ENCODE measurements around the gene MMP2. TPM values are rescaled to one million over a fixed set of nuclear protein-coding genes. Genes with fewer than 3 reads are reported as not detected.

MMP2 gene
- total RNA-seq, 1 donor from 2014 or later, result 102 TPM

GRCh38 chr16:55489119-55489955, 10.3 kb downstream of the MMP2 start:
- intact Hi-C loops (cut with DNase I), result no loop called here
- ATAC-seq (ENCODE audit: poor library complexity), result no peak
- no peak for DNase-seq

- DNase-seq (no peak), ATAC-seq (ENCODE audit: poor library complexity) (no peak)
- intact Hi-C loops (cut with DNase I), result loop anchor here (10.0 kb wide), 1 partner anchor 55 kb away; no protein-coding TSS in a partner anchor
These were observed 10.9 kb downstream of the MMP2 start for GRCh38 chr16:55489956-55490265.

DNA sequence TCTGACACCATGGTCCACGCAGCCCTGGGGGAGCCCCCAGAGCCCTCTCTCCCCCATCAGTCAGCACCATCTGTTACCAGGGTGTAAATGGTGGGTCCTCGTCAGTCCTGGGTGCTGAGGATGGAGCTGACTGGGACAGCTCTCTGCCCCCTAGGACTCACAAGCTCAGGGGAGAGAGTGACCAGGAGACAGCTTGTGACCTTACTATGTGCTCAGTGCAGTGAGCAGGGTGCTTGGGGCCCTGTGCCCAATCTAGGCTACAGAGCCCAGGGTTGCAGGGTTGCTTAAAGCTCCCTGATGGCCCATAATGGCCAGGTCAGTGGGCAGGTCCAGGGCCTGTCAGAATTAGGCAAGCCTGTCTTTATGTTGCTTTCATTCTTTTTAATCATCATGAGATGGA, 11.3 kb downstream of the MMP2 start:
- ATAC-seq (ENCODE audit: poor library complexity), result no peak
- intact Hi-C loops (cut with DNase I), result loop anchor here (10.0 kb wide), 1 partner anchor 54 kb away; no protein-coding TSS in a partner anchor
- no peak for DNase-seq

DNA sequence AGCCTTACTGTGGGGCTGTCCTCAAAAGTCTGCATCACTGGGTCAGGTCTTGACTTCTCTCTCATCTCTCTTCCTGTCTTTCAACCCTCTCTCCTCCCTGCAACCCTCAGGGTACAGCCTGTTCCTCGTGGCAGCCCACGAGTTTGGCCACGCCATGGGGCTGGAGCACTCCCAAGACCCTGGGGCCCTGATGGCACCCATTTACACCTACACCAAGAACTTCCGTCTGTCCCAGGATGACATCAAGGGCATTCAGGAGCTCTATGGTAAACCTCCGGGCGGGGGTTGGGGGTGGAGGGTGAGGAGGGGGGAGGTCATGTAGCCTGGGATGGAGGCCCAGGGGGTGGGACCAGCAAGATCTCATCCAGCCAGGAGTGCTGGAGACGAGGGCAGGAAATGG, 12.7 kb downstream of the MMP2 start:
- ATAC-seq (ENCODE audit: poor library complexity) (peak; percentile 11), DNase-seq (no peak)
- intact Hi-C loops (cut with DNase I), result loop anchor here (10.0 kb wide), 1 partner anchor 53 kb away; no protein-coding TSS in a partner anchor

DNA sequence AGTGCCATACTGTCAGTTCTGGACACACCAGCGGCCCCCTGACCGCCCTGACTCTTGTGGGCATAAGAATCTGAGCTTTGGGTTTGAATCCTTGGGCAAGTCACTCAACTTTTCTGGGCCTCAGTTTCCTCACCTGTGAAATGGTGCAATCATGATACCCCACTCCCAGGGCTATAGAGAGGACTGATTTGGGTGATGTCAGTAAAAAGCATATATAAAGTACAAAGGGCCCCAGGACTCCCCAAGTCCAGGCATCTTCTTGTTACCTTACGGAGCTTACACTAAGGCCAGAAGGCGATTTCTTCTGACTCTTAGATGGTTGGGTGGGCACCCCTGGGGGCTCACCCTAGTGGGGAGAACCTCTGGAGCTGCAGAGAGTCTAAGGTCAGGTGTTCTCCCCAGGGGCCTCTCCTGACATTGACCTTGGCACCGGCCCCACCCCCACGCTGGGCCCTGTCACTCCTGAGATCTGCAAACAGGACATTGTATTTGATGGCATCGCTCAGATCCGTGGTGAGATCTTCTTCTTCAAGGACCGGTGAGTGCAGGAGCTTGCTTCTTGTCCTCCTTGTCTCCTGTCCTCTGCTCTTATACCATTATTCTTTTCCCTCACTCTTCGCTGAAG, 13.9 kb downstream of the MMP2 start:
- no peak for DNase-seq
- intact Hi-C loops (cut with DNase I), result loop anchor here (10.0 kb wide), 1 partner anchor 52 kb away; no protein-coding TSS in a partner anchor
- ATAC-seq (ENCODE audit: poor library complexity), result no peak

GRCh38 chr16:55494994-55495421, 16.0 kb downstream of the MMP2 start:
- ATAC-seq (ENCODE audit: poor library complexity) (peak; percentile 74), DNase-seq (no peak)
- intact Hi-C loops (cut with DNase I), result loop anchor here (10.0 kb wide), 1 partner anchor 50 kb away; no protein-coding TSS in a partner anchor

DNA sequence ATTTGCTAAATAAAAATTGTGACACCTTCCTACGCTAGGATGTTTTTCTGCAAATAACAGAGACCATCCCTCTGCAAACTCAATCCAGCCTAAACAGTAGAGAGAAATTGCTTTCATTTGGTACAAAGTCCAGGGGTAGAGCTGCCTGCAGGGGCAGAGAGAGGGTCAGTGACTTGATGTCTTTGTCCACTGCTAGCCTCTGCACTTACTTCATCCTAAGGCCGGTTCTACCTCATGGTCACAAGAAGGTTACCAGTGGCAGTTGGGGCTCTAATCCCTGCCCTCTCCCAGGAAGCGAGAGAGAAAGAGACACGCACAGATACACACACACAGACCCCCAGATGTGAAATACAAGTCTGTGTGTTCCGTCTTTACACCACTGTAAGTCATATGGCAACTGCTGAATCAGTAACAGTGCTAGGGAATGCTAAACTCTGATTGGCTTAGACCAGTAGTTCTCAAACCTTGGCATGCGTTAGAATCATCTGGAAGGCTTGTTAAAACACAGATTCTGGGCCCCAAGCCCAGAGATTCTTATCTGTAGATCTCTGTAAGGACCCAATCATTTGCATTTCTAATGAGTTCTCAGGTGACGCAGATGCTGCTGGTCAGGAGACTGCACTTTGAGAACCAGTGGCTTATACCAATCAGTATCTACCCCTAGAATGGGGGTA, 16.8 kb downstream of the MMP2 start:
- DNase-seq, result no peak
- intact Hi-C loops (cut with DNase I), result loop anchor here (10.0 kb wide), 1 partner anchor 49 kb away; no protein-coding TSS in a partner anchor
- ATAC-seq (ENCODE audit: poor library complexity), result no peak

DNA sequence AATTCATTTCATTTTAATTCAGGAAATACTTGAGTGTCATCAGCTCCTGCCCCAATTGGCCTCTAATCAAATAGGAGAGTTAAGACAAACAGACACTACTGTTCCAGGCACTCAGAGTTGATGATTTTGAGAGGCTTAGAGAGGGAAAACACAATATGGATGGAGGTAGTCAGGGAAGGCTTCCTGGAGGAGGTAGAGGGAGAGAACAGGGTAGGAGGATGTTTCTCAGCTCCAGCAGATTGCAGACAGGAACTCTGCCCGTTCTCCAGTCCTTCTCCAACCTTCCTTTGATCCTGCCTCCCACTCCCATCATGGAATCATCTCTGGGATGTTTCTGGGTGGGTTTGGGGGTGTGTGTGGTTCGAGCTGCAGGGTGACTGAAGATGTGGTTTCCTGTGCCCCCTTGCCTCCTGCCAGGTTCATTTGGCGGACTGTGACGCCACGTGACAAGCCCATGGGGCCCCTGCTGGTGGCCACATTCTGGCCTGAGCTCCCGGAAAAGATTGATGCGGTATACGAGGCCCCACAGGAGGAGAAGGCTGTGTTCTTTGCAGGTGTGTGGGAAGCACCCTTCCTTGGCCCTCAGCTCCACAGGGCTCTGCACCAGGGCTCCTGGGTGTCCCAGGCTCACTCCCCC, 17.6 kb downstream of the MMP2 start:
- ATAC-seq (ENCODE audit: poor library complexity) (no peak), DNase-seq (no peak)
- intact Hi-C loops (cut with DNase I), result loop anchor here (10.0 kb wide), 1 partner anchor 48 kb away; no protein-coding TSS in a partner anchor

DNA sequence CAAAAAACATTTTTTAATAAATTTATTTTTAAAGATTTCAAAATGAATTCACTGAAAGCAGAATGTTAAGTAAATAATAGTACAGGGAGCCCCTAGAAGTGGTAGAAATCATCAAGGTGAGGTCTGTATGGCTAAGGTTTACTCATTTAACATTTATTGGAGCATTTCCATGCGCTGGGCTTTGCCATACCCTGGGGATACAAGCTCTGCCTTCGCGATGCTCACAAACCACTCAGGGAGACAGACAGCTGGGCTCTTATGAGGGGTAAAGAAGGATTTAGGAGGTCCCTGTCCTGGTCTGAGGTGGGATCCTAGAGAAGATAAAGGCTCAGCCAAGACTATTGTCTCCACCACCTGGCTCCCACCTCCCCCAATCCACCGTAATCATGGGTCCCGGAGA, 18.6 kb downstream of the MMP2 start:
- intact Hi-C loops (cut with DNase I), result loop anchor here (10.0 kb wide), 1 partner anchor 47 kb away; no protein-coding TSS in a partner anchor
- ATAC-seq (ENCODE audit: poor library complexity), result no peak
- DNase-seq, result no peak

GRCh38 chr16:55498101-55498500, 19.1 kb downstream of the MMP2 start:
- ATAC-seq (ENCODE audit: poor library complexity), result no peak
- DNase-seq, result no peak
- intact Hi-C loops (cut with DNase I), result loop anchor here (10.0 kb wide), 1 partner anchor 47 kb away; no protein-coding TSS in a partner anchor

- DNase-seq, result no peak
- no peak for ATAC-seq (ENCODE audit: poor library complexity)
- intact Hi-C loops (cut with DNase I), result loop anchor here (10.0 kb wide), 1 partner anchor 46 kb away; no protein-coding TSS in a partner anchor
These were observed 20.3 kb downstream of the MMP2 start for GRCh38 chr16:55499281-55499680.

DNA sequence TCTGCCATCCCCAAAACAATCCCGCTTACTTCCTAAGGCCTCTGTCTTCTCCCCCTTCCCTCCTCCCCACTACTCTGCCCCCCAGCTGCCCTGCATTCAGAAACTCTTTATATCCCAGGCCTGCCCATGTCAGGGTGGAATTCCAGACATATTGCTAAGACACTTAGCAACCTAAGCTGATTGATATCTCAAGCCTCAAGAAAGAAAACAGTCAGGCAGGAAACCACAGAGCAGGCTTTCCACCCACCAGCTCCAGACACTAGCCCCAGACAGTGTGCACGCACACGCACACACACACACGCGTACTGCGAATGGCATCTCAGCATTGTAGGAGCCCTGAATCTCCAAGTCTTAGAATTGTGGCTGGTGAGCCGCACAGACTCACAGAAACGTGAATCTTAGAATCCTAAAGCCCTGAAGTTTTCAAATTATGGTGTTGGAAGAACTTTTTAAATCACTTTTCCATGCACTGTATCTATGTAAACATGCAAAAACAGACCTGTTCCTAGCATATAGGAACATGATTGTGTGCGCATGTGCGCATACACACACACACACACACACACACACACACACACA, 21.0 kb downstream of the MMP2 start:
- intact Hi-C loops (cut with DNase I), result loop anchor here (10.0 kb wide), 1 partner anchor 45 kb away; no protein-coding TSS in a partner anchor
- DNase-seq (no peak), ATAC-seq (ENCODE audit: poor library complexity) (no peak)

DNA sequence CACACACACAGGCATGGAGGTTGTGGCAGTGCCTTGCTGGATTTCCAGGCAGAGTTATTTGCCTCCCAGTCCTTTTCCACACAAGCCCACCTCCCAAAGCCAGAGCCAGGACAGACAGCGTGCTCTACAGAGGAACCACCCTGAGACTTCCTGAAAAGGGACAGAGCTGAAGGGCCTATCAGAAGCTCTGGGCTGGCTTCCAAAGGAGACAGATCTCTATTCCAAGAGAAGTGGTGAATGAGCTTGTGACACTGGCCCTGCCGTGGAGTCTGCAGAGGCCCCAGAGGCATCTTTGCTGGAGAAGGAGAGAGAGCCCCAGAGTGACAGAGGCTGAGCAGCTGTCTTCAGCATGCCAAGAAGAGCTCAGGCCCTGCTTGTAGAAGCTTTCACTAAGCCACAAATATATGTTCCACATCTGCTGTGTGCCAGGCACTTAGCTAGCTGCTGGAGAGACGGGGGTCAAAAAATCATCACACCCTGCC, 21.6 kb downstream of the MMP2 start:
- DNase-seq (peak; percentile 60), ATAC-seq (ENCODE audit: poor library complexity) (peak; percentile 75)
- intact Hi-C loops (cut with DNase I), result no loop called here

DNA sequence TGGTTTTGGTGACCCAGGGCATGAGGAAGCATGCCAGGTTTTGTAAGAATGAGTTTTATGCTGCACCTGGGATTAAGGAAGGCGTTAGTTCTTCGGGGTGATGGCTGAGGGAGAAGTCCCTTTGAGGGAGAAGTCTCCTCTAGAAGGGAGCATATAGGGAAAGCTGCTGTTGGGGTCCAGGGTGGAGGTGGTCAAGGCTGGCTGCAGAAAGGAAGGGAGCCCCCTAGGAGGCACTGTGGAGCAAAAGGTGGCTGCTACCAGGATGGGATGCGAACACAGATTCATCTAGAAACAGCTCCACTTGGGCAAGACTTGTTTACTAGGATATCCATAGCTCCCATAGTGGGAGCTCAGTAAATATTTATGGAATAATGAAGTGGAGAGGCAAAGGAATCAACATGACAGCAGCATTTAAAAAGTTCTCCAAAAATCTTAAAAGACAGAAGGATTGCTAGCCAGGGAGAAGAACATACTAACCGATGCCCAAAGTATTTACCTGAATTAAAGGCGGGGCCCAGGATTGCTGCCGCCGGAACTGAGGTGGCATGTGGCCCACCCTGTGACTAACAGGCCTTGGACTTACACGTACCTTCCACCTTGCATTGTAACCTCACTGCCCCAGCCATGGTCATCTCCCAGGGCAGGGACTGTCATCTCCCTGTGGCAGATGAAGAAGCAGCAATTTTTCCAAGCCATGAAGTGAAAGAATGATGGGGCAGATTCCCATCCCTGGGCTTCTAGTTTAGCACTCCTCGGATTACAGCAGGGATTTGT, 22.7 kb downstream of the MMP2 start:
- no peak for ATAC-seq (ENCODE audit: poor library complexity)
- intact Hi-C loops (cut with DNase I), result no loop called here
- DNase-seq, result no peak

DNA sequence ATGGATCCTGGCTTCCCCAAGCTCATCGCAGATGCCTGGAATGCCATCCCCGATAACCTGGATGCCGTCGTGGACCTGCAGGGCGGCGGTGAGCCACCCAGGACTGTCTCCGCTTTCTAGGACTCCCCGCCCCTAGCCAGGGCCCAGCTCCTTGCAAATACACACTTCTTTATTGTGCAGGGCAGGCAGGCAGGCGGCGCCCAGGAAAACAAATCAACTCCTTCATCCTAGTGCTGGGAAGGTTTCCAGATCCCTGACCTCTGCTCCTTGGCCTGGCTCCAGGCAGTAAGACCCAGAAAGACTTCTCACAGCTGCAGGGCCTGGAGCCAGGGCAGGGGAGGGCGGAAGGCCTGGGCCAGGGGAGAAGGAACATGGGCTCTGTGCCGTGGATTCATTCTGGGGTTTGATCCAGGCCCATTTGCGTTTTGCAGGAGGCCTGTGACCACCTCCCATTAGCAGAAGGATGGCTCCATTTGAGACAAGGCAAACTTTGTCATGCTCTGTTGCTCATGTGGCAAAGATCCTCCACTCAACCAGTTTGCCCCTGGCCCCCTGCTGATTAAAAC, 23.9 kb downstream of the MMP2 start:
- DNase-seq (peak; percentile 95), ATAC-seq (ENCODE audit: poor library complexity) (peak; percentile 82)
- intact Hi-C loops (cut with DNase I), result no loop called here

DNA sequence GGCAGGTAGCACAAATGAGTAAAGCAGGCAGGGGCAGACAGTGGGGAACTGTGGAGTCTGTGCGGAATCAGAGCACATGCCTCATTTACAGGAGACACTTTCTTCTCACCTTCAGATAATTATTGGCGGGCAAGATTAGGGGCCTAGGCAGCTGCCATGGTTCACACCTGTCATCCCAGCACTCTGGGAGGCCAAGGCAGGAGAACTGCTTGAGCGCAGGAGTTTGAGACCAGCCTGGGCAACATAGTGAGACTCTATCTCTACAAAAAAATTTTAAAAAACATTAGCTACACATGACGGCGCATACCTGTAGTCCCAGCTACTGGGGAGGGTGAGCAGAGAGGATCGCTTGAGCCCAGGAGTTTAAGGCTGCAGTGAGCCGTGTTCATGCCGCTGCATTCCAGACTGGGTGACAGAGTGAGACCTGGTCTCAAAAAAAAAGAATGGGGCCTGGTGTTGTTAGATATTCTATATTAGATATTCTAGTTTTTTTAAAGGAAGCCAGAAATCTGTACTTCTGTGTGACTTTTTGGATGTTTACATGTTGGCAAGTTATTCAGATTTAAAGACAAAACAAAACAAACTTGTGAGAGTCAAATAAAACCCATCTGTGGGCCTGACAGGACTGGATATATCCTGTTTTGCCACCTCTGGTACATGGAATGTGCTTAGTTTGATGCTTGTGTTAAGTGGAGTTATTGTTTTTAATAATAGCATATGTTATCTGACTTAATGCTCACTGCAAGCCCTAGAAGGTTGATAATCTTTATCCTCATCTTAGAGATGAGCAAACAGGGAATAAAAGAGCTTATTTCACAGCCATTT, 24.9 kb downstream of the MMP2 start:
- intact Hi-C loops (cut with DNase I), result no loop called here
- DNase-seq (no peak), ATAC-seq (ENCODE audit: poor library complexity) (no peak)

Measured in Right ventricle myocardium superior (tissue), 1 donor.